Amygdala (tissue), 56 donors: ENCODE data around the gene NR2C2AP.

ENCODE experiments used
- DNase-seq, 56 donors: peaks; one replicate each; lab custom pipeline; 2025; lab: John Stamatoyannopoulos, UW

NR2C2AP gene

DNA sequence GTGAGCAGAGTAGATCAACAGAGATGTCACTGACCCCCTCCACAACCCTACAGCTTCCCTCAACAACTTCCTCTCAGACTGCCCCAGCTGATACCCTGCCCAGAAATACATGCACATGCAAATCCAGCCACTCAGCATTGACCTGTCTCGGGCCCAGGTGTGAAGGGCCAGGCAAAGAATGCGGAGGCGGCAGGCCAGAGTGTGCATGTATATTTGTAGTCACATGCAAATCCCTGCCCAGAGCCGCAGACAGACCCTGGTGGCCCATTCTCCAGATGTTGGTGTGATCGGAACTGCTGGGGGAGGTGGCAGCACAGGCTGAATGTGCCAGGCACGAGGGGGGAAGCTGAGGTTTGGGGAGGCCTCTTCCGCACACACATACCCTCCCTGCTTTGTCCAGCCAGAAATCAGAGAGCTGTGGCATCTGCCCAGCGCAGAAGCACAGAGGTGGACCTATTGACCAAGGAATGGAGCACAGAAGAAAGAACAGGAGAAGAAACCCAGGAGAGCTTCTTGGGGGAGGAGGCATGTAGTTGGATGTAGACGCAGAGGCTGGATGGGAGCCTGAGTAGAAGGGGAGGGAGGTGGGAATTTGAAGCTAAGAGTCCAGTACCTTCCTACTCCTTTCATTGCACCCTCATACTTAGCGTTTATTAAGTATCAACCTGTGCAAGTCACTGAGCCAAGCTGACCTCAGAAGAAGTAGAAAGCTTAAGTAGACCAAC is 47.6 kb downstream of the NR2C2AP start:
- DNase-seq: no peak

GRCh38 chr19:19154768-19155494 is 48.3 kb downstream of the NR2C2AP start:
- no peak for DNase-seq

GRCh38 chr19:19152668-19153384 is 50.4 kb downstream of the NR2C2AP start:
- no peak for DNase-seq

DNA sequence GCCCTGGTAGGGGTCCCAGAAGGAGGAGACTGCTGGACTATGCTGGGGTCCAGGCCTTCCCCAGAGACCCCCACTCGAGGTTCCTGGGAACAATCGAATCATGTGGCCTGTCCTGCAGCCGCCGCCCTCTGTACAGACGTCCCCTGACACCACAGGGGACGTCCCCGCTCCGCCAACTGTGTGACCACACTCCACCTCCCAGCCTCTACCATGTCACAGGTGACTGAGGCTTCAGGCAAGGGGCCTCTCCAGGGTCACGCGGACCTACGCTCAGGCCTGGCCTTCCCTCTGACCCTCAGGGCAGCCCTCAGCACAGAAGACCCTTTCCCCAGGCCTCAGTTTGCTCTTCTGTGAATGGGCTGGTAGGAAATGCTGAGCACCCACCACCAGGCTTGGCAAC is 51.8 kb downstream of the NR2C2AP start:
- DNase-seq: no peak
